Superior temporal gyrus (tissue), 1 donor: ENCODE measurements around the gene FAIM.
"Not testable (repeated sequence)": the region's sequence is repeated elsewhere in the genome, so short reads cannot be mapped to it uniquely, and the experiment has no call there.

Experiments
- DNase-seq: peaks from one replicate; pipeline ENCODE4 v3.0.0-alpha.2; 2016; ENCODE audit errors: extremely low spot score

FAIM gene

DNA sequence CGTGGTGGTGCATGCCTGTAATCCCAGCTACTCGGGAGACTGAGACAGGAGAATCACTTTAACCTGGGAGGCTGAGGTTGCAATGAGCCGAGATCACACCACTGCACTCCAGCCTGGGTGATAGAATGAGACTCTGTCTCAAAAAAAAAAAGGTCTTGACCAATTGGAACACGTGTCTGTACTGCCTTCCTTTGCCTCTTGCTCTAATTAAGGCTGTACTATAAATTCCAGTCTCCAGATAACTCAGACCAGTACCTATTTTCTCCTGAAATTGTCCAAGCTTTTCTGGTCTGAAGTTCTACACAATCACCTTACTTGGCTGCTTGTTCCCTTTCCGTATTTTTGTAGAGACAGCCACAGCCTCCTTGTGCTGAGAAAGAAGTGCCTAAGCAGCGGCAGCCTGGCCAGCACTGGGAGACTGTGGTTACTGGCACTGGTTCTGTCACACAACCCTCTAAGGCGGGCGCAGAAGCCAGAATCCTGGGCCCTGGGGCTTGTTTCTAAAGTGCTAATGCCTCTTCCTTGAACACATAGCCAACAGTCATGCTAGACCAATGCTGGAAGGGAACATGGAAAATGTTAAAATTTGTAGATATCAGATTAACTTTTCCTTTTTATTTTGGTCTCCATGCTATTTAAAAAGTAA is 8.3 kb upstream of the FAIM start:
- DNase-seq, result no peak

DNA sequence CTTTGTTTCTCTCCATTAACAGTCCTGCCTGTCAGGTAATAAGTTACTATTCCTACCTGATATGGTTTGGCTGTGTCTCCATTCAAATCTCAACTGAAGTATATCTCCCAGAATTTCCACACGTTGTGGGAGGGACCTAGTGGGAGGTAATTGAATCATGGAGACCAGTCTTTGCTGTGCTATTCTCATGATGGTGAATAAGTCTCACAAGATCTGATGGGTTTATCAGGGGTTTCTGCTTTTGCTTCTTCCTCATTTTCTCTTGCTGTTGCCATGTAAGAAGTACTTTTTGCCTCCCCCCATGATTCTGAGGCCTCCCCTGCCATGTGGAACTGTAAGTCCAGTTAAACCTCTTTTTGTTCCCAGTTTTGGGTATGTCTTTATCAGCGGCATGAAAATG is 6.9 kb upstream of the FAIM start:
- DNase-seq, result not testable (repeated sequence)

DNA sequence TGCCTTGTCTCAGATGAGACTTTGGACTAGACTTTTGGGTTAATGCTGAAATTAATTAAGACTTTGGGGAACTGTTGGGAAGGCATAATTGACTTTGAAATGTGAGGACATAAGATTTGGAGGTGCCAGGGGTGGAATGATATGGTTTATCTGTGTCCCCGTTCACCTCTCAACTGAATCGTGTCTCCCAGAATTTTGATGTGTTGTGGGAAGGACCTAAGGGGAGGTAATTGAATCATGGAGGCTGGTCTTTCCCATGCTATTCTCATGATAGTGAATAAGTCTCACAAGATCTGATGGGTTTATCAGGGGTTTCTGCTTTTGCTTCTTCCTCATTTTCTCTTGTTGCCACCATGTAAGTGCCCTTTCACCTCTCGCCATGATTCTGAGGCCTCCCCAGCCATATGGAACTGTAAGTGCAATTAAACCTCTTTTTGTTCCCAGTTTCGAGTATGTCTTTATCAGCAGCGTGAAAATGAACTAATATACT is 4.4 kb upstream of the FAIM start:
- not testable (repeated sequence) for DNase-seq

DNA sequence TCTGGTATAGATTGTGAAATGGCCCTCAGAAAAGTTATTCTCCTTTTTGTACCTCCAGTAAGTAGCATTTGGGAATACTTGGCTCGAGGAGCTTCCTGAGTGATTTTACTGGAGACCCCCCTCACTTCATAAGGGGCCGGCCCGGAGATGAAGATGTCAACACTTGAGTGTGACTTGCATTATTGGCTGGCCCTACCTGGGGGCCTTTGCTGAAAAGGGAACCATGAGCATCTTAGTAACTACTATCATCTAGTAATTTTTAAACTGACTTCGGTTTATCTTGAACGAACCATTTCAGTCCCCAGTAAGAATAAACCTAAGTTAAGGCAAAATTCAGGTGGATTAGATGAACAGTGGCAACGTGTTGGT is 1.3 kb downstream of the FAIM start:
- peak; percentile 54 for DNase-seq

DNA sequence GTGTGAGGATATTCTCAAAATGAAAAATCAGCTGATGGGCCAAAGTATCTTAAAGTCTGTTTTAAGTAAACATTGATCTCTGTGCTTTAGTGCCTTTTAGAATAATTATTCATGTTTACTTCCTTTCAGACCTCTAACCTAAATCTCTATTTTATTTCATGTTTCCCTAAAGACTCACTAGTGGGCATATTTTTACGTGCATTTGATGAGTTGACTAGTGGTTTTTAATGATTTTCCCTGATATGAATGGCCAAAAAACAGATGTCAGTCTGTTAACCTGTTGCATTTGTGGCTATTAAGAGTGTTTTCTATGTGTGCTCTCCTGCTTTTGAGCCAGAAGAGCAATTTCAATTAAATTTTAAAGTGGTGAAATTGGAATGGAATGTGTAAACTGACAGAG is 6.9 kb downstream of the FAIM start:
- DNase-seq, result no peak

DNA sequence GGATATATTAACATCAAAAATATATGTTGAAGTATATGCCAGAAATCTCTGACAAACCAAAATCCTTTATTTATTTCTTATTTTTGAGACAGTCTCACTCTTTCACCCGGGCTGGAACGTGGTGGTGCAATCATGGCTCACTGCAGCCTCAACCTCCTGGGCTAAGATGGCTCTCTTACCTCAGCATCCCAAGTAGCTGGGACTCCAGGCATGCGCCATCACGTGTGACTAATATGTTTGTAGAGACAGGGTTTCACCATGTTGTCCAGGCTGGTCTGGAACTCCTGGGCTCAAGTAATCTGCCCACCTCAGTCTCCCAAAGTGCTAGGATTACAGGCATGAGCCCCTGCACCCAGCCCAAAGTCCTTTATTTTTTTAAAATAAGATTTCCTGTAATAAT is 11.9 kb downstream of the FAIM start:
- DNase-seq, result no peak

DNA sequence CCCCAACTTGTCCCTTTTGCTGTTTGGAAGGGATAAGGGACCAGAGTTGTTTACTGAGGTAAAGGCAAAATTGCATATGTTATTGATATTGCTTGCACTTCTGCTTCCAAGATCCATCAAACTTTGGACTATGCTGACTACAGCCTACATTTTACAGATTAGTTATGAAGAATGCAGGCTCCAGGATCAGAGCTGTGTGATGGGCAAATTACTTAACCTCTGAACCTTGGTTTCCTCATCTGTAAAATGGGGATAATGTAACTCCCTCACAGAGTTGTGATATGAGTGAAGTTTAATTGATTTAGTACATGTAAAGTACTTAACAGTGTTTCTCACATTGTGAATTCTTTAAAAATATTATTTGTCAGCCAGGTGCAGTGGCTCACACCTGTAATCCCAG is 15.9 kb downstream of the FAIM start:
- no peak for DNase-seq

DNA sequence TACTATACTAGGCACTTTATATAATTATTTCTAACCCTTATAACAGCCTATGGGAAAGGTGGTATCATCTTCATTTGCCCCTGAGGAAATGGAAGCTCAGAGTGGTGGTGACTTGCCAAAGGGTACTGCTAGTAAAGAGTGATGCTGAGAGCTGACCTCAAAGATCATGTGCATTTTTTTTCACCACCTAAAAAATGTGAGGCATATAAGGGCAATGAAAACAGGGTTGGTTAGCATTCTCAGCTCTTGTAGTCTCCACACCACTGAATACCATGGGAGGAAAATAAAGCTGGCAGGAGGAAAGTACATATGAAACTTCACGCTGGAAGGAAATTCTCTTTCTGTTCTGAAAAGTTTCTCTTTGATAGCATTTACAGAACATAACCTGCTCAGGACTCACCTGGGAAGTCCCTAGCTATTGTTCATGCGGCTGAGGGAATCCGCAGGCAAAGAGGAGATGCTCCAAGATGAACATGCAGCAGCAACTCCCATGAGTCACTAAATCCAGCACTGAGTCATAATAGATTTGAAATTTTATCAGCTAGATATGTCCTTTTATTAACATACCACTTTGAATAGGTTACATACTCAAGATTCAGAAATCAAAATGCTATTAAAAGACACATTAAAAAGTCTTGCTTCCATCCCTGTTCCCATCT is 17.3 kb downstream of the FAIM start:
- no peak for DNase-seq

DNA sequence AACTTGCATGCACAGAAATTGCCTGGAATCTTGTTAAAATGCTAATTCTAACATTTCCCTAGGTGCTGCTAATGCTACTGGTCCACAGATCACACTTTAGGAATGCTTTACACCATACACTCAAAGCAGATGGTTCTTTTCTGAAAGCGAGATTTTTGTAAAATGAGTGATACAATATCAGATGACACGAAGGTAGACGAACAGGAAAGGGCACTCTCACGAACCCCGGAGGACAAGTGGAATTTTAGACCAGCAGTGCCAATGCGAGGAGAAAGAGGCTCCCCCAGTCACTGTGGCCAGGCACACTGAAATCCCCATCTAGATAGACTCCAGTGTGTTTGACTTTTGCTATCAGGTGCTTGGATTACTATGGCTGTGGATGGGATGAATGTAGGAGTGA is 21.0 kb downstream of the FAIM start:
- DNase-seq, result no peak

DNA sequence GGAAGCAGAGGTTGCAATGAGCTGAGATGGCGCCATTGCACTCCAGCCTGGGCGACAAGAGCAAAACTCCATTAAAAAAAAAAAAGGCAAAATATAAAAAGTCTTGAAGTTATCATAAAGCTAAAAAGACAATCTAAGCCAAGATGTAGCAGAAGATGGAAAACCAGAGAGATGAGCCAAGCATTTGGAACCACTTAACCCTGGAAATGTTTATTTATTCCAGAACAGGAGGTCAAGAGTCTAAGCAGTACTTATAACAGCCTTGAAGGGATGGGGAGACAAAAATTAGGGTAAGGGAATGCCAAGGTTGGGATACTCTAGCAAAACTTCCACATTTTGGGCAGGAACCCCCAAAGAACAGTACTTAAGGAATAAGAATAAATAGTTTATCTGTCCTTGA is 30.1 kb downstream of the FAIM start:
- no peak for DNase-seq

DNA sequence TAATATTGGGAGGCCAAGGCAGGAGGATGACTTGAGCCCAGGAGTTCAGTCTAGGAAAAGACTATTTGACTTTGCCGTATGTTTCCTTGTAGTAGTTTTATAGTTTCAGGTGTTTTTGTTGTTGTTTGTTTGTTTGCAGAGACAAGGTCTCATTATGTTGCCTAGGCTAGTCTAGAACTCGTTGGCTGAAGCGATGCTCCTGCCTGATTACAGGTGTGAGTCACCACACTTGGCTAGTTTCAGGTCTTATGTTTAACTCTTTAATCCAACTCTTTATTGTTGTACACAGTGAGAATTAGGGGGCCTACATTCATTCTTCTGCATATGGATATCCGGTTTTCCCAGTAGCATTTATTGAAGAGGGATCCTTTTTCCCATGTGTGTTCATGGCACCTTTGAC is 32.0 kb downstream of the FAIM start:
- no peak for DNase-seq

DNA sequence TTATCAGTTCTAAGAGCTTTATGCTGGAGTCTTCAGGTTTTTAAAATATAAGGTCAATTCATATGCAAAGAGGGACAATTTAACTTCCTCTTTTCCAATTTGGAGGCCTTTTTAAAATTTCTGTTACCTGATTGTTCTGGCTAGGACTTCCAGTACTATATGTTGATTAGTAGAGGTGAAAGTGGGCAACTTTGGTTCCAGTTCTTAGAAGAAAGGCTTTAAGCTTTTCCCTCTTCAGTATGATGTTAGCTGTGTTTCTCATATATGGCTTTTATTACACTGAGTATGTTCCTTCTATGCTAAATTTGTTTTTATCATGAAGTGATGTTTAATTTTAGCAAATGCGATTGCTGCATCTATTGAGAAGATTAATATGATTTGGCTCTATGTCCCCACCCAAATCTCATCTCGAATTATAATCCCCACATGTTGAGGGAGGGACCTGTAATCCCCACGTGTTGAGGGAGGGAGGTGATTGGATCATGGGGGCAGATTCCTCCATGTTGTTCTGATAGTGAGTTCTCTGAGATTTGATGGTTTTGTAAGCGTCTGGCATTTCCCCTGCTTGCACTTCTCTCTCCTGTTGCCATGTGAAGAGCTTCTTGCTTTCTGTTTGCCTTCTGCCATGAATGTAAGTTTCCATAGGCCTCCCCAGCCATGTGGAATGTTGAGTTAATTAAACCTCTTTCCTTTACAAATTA is 33.8 kb downstream of the FAIM start:
- no peak for DNase-seq

DNA sequence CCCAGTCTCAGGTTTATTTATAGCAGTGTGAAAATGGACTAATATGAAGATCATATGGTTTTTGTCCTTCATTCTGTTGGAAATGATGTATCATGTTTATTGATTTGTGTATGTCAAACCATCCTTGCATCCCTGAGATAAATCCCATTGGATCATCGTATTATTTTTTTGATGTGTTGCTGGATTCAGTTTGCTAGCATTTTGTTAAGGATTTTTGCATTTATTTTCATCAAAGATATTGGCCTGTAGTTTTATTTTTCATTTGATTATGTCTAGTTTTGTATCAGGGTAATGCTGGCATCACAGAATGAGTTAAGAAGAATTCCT is 34.3 kb downstream of the FAIM start:
- DNase-seq, result no peak

DNA sequence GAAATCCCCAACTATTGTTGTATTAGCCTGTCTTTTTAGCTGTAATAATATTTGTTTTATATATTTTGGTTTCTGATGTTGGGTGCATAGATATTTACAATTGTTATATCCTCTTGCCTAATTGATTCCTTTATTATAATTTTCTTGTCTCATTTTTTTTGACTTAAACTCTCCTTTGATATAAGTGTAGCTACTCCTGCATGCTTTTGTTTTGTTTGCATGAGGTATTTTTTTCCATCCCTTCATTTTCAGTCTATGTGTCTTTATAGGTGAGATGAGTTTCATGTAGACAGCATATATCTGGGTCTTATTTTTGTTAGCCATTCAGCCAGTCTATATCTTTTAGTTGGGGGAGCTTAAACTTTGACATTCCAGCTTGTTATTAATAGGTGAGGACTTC is 37.4 kb downstream of the FAIM start:
- no peak for DNase-seq

DNA sequence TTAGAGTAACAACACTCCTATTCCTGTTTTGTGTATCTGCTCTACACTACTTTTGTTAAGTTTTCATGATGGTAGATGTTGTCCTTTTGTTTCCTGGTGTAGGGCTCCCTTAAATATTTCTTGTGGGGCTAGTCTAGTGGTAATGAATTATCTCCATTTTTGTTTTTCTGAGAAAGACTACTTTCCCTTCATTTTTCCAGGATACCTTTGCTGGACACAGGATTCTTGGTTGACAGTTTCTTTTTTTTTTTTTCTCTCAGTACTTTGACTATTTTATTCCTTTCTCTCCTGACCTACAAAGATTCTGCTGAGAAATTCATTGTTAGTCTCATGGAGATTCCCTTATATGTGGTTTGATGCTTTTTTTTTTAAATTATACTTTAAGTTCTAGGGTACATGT is 37.9 kb downstream of the FAIM start:
- no peak for DNase-seq

DNA sequence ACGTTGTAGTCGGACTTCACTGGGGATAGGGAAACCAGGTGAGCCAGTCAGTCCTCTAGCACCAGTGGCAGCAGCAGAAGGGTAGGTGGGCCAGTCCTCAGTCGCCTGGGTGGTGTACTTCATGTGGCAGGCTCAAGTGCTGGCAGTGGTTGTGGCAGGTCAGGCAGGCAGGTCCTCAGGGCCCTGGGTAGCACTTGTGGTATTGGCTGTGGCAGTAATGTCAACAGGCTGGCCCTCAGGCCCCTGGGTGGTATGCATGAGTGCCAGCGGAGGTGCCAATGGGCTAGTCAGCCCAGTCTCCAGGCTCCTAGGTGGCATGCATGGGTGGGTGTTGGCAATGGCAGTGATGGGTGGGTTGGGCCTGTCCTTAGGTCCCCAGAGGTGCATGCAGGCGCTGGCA is 40.6 kb downstream of the FAIM start:
- no peak for DNase-seq

DNA sequence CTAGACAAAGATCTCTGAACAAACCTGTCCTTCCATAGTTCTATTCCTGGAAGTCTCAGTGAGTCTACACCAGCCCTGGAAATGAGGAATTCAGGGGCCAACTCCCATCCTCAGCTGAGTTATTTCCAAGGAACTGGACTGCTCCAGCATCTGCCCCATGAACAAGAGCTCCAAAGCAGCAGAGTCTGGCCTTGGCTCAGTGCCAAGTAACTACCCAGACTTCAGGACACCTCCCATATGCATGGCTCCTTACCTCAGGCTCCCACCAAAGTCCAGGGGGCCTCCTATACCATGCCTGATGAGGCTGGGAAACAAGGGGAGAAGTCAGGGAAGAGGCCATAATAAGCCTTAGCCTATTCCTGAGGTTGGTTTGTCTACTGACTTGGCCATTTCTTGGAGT is 45.0 kb downstream of the FAIM start:
- no peak for DNase-seq

DNA sequence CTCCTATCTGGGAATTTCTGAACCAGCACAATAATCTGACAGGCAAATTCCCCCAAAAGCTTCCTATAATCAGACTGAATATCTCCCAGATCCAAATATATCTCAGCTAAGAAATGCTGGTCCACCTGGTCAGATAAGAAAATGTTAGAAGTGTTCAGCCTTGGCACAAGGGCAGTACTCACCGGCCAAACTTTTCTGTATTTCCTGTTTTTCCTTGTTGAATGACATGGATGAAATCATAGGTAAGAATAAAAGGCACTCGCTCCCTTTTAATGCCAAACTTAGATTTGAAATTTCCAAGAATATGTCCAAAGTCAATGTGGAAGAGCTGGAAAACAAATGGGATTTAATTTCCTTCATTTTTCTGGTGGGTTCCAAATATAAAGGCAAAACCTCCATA is 48.9 kb downstream of the FAIM start:
- DNase-seq, result no peak

DNA sequence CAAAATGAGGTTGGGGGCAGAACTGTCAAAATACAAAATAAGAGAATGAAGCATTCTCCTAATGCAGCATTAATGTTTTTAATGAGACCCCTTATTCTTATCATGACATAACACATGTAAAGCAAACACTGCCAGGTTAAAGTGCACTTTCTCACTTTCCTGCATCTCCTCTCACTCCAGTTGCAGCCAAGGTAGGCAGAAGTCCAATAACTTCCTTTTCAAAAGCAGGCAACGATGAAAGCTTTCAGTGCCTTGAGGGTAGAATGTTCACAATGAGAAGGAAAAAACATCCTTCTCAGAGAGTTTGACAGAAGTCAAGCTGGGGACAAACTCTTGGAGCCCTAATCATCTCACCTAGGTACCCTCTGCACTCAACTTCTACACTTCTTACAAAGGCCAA is 59.5 kb downstream of the FAIM start:
- no peak for DNase-seq

DNA sequence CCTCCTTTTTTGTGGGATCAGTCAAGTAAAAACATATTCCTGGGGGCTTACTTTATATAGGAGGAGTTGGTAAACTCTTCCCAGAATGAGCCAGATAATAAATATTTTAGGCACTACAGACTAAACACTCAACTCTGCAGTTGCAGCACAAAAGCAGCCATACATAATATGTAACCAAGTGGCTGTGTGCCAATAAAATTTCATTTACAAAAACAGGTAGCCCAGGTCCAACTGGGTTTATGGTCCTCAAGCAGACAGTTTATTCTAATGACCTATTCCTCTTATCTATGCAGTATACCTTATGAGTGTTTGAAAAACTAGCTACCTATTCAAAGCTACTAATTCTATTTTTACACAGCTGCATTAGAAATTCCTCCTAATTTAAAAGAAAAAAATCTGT is 61.8 kb downstream of the FAIM start:
- no peak for DNase-seq

DNA sequence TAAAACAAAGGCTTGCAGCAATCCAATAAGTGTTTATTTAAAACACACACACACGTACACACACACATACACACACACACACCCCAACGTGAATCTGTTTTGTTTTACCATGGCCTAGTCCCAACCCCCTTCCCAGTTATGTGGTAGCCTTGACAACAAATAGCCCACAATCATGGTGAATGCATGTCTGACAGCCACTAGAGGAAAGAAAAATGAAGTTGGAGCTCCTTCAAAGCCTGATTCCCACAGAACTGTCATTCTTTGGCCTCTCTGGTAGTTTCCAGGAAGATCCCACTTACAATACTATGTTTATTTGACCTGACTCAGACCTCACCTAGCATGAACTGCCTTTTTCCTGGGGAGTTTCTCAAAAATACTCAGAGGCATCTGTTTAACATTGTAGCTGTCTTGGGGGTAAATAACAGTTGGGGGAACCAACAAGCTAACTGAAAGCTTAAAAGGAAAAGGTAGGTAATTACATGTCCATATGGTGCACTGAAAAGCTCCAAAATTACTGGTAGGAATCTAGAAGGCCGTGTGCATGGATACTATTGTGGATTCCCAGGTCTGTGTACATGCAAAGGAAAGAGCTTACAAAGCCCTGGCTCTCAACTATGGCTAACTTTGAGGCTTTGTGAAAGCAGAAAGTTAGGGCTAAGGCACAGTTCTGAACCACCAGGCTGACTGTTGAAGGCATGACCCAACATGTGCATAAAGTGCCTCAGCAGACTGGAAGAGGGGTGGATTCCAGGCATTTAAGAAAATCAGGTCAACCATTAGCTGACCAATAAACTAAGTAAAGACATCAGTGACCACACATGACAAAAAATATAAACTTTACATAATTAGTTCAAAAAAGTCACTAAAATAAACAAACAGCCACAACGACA is 65.3 kb downstream of the FAIM start:
- no peak for DNase-seq

DNA sequence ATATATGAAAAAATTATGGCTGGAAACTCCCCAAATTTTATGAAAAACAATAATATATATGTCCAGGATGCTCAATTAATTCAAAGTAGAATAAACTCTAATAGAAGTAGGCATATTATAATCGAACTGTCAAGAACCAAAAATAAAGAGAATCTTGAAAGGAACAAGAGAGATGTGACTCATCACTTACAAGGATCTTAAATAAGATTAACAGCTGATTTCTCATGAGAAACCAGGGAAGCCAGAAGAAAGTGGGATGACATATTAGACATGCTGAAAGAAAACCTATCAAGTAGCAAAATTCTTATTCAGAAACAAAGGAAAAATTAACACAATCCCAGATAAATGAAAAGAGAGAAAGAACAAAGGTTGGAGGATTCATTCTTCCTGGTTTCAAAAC is 66.8 kb downstream of the FAIM start:
- no peak for DNase-seq
